Keratinocyte (primary cell): ENCODE data around the gene SNX11. TPM values are rescaled to one million over a fixed set of nuclear protein-coding genes. Genes with fewer than 3 reads are reported as not detected.

Experiments
- DNase-seq: peaks from one replicate; pipeline ENCODE4 v3.0.0-alpha.2; 2011; ENCODE audit warnings: low read depth, missing footprints, low spot score
- FAIRE-seq: peaks from 2 replicates; lab custom pipeline; 2011; peaks lifted over from hg19 to GRCh38; lab: Jason Lieb, UNC
- H2AFZ ChIP-seq: 2 replicates; pipeline ENCODE4 v1.6.0; 2012; ENCODE audit warnings: low read length, control low read depth, inconsistent platforms; ENCODE audit not compliant: control insufficient read depth
- H3K27ac ChIP-seq: 2 replicates; pipeline ENCODE4 v1.5.1; 2011; ENCODE audit warnings: low read length; ENCODE audit not compliant: control insufficient read depth, insufficient read depth
- H3K27me3 ChIP-seq: 3 replicates; pipeline ENCODE4 v1.6.0; 2011; ENCODE audit warnings: low read length; ENCODE audit not compliant: control insufficient read depth, insufficient read depth; ENCODE audit errors: extremely low read depth
- H3K36me3 ChIP-seq, 2 experiments: 2 replicates in 1 of 2; 3 replicates in 1 of 2; pipeline ENCODE4 v1.5.1; 2011; ENCODE audit warnings: low read length in 2 of 2, mild to moderate bottlenecking in 1 of 2; ENCODE audit not compliant: control insufficient read depth in 2 of 2, insufficient read depth in 2 of 2; ENCODE audit errors: extremely low read depth in 1 of 2
- H3K4me1 ChIP-seq: 3 replicates; pipeline ENCODE4 v1.5.1; 2011; ENCODE audit warnings: low read length; ENCODE audit not compliant: control insufficient read depth, insufficient read depth; ENCODE audit errors: extremely low read depth
- H3K4me2 ChIP-seq: 3 replicates; pipeline ENCODE4 v1.6.0; 2011; ENCODE audit warnings: low read depth, low read length; ENCODE audit not compliant: control insufficient read depth, insufficient read depth; ENCODE audit errors: extremely low read depth
- H3K4me3 ChIP-seq, 3 experiments: fragments of 200-600 bp in 1 of 3; sonication (generic) in 1 of 3; 2 replicates in 2 of 3; 3 replicates in 1 of 3; pipeline ENCODE4 v1.5.1; 2011 to 2016; ENCODE audit warnings: low read length in 3 of 3, mild to moderate bottlenecking in 3 of 3, control low read depth in 2 of 3, inconsistent platforms in 1 of 3, low read depth in 1 of 3, mixed read lengths in 1 of 3, mixed run types in 1 of 3, moderate library complexity in 1 of 3; ENCODE audit not compliant: control insufficient read depth in 2 of 3, insufficient read depth in 2 of 3; ENCODE audit errors: extremely low read depth in 1 of 3
- H3K79me2 ChIP-seq: 2 replicates; pipeline ENCODE4 v1.6.0; 2012; ENCODE audit warnings: low read length; ENCODE audit not compliant: control insufficient read depth, insufficient read depth
- H3K9ac ChIP-seq: 3 replicates; pipeline ENCODE4 v1.6.0; 2011; ENCODE audit warnings: low read length; ENCODE audit not compliant: control insufficient read depth, insufficient read depth; ENCODE audit errors: extremely low read depth
- H3K9me1 ChIP-seq: 3 replicates; pipeline ENCODE4 v1.6.0; 2011; ENCODE audit warnings: low read length; ENCODE audit not compliant: control insufficient read depth, insufficient read depth; ENCODE audit errors: extremely low read depth
- H3K9me3 ChIP-seq: 2 replicates; pipeline ENCODE4 v1.5.1; 2012; ENCODE audit warnings: low read depth, low read length; ENCODE audit not compliant: control insufficient read depth
- H4K20me1 ChIP-seq: 3 replicates; pipeline ENCODE4 v1.6.0; 2011; ENCODE audit warnings: low read length; ENCODE audit not compliant: control insufficient read depth, insufficient read depth; ENCODE audit errors: extremely low read depth
- EZH2 ChIP-seq: IDR thresholded peaks from one replicate; pipeline ENCODE4 v1.6.1; 2012; ENCODE audit warnings: inconsistent platforms, mild to moderate bottlenecking, low read length, moderate library complexity
- dilution Hi-C: fragments of 300-500 bp; cut with MboI; formaldehyde crosslinking; loops from one replicate; pipeline ENCODE4 v1.7.0; 2020; ENCODE audit warnings: low sequenced_read_pairs; ENCODE audit not compliant: extremely low pct_ligation_motif_present
- polyA plus RNA-seq, 5 experiments: library from polyadenylated mRNA; depleted of rRNA in 3 of 5; stranded (reverse) in 3 of 5; stranded (forward) in 1 of 5; unstranded in 1 of 5; fragments of >200 nt; gene quantifications; 1 replicate in 1 of 5; 2 replicates in 3 of 5; 3 replicates in 1 of 5; pipeline versions ENCODE4 v1.2.1 to v1.2.3, GENCODE V29; 2011 to 2012; ENCODE audit warnings: missing spikeins in 2 of 5, low read depth in 1 of 5, low replicate concordance in 1 of 5
- TF ChIP-seq, protein P1 (sequence below), 3 experiments: IDR thresholded peaks in 1 of 3; conservative IDR thresholded peaks in 1 of 3; optimal IDR thresholded peaks in 1 of 3; 2 replicates in 2 of 3; 3 replicates in 1 of 3; pipeline versions ENCODE3 to v1.5.1; 2011; ENCODE audit warnings: low read length in 3 of 3, mild to moderate bottlenecking in 3 of 3, moderate library complexity in 2 of 3, control low read depth in 1 of 3, inconsistent platforms in 1 of 3; ENCODE audit not compliant: insufficient read depth in 2 of 3; ENCODE audit errors: extremely low read depth in 1 of 3

Gene SNX11
- polyA plus RNA-seq, 1 donor (not counting 4 experiments of a cell fraction or from before 2014, with no cell fraction given) = 21.0 TPM

DNA sequence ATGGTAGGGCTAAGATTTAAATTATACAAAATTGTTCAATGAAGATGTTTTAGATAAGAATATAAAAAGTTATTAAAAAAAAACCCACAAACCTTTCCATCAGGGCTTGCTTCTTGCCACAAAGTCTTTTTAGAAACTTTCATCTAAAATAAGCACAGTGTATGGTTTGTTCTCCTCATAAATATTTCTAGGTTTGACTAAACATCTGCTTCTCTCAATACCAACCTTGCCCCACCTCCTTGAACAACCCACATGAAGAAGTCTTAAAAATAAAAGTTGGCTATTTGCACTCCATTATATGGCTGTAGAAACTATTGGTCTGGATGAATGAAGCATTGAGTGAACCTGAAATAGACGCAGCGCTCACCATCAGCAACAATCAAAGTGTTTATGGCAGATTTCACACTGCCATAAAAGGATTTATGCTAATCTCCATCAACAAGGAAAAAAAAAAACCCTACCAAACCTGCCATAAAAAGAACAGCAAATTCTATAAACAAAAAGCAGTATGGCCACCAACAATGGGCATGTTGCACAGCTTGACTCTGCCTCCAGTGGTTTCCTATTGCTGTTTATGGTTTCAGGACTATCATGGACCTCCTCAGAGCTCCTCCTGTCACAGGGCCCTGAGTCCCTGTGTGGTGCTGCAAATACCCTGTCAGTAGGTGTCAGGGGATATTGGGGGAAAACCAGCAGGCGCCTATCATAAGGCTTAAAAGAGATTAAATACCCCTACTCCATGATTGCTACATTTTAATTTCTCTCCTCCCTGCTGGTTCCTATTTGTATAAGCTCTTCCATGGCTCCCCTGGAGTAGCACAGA, 37.6 kb downstream of the SNX11 start:
- no peaks in the 10 kb centered on the region for H3K36me3 ChIP-seq
- no peaks in the 10 kb centered on the region for H3K9me1 ChIP-seq
- no peak overlapping the region for H3K9ac ChIP-seq
- no peaks in the 10 kb centered on the region for H3K4me1 ChIP-seq
- FAIRE-seq (no peak), DNase-seq (no peak)
- no peaks in the 10 kb centered on the region for H3K9me3 ChIP-seq
- no peak overlapping the region for H2AFZ ChIP-seq
- TF ChIP-seq EZH2 = no peak
- TF ChIP-seq, protein P1, sequence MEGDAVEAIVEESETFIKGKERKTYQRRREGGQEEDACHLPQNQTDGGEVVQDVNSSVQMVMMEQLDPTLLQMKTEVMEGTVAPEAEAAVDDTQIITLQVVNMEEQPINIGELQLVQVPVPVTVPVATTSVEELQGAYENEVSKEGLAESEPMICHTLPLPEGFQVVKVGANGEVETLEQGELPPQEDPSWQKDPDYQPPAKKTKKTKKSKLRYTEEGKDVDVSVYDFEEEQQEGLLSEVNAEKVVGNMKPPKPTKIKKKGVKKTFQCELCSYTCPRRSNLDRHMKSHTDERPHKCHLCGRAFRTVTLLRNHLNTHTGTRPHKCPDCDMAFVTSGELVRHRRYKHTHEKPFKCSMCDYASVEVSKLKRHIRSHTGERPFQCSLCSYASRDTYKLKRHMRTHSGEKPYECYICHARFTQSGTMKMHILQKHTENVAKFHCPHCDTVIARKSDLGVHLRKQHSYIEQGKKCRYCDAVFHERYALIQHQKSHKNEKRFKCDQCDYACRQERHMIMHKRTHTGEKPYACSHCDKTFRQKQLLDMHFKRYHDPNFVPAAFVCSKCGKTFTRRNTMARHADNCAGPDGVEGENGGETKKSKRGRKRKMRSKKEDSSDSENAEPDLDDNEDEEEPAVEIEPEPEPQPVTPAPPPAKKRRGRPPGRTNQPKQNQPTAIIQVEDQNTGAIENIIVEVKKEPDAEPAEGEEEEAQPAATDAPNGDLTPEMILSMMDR (optimal IDR thresholded peaks at IDR 0.05 in 1 of 3, IDR thresholded peaks at IDR 0.05 in 1 of 3, conservative IDR thresholded peaks at IDR 0.05 in 1 of 3; ENCODE audit: extremely low read depth in 1 of 3, insufficient read depth in 2 of 3, low read length in 3 of 3) = no peak
- dilution Hi-C loops = no loop called here
- no peak overlapping the region for H3K4me3 ChIP-seq
- H4K20me1 ChIP-seq = no peaks in the 10 kb centered on the region
- H3K27me3 ChIP-seq = peaks cover 47% of the 10 kb centered on the region
- no peak overlapping the region for H3K27ac ChIP-seq
- no peak overlapping the region for H3K4me2 ChIP-seq
- H3K79me2 ChIP-seq = no peaks in the 10 kb centered on the region

GRCh38 chr17:48148029-48148770, 40.6 kb downstream of the SNX11 start:
- H3K4me1 ChIP-seq = no peaks in the 10 kb centered on the region
- no peaks in the 10 kb centered on the region for H3K9me1 ChIP-seq
- no peaks in the 10 kb centered on the region for H3K9me3 ChIP-seq
- H2AFZ ChIP-seq = no peak overlapping the region
- TF ChIP-seq, protein P1 (optimal IDR thresholded peaks at IDR 0.05 in 1 of 3, IDR thresholded peaks at IDR 0.05 in 1 of 3, conservative IDR thresholded peaks at IDR 0.05 in 1 of 3; ENCODE audit: extremely low read depth in 1 of 3, insufficient read depth in 2 of 3, low read length in 3 of 3) = no peak
- TF ChIP-seq EZH2 = no peak
- no peak overlapping the region for H3K27ac ChIP-seq
- no peak for DNase-seq
- no peaks in the 10 kb centered on the region for H4K20me1 ChIP-seq
- no peak overlapping the region for H3K4me2 ChIP-seq
- peaks cover 55% of the 10 kb centered on the region for H3K27me3 ChIP-seq
- no peak overlapping the region for H3K9ac ChIP-seq
- dilution Hi-C loops = no loop called here
- H3K79me2 ChIP-seq = no peaks in the 10 kb centered on the region
- no peak for FAIRE-seq
- no peak overlapping the region for H3K4me3 ChIP-seq
- no peaks in the 10 kb centered on the region for H3K36me3 ChIP-seq
